B cell (primary cell): Measurements from ENCODE around the gene NCBP3. TPM values are rescaled to one million over a fixed set of nuclear protein-coding genes. Genes with fewer than 3 reads are reported as not detected.

Experiments used
- ATAC-seq: fragments of 200-7000 bp; cut with Tn5 transposase; one replicate; pipeline ENCODE4 v1.10.0; 2021; ENCODE audit warnings: low read depth, mild to moderate bottlenecking, moderate number of reproducible peaks, moderate library complexity
- CTCF ChIA-PET: fragments of 350-600 bp; sonication (Branson Sonifier 250); formaldehyde crosslinking; loops from one replicate; lab custom pipeline; 2021; ENCODE audit warnings: antibody characterized with exemption, inconsistent platforms; lab: Charles Lee
- POLR2A ChIA-PET: fragments of 350-600 bp; sonication (Branson Sonifier 250); formaldehyde crosslinking; loops from one replicate; lab custom pipeline; 2021; ENCODE audit warnings: antibody characterized with exemption; lab: Charles Lee
- DNase-seq: peaks from one replicate; pipeline ENCODE4 v3.0.0; 2013
- H2AFZ ChIP-seq: 2 replicates; pipeline ENCODE4 v1.6.1; 2012; ENCODE audit warnings: mild to moderate bottlenecking, low read depth, low read length; ENCODE audit not compliant: insufficient read depth, poor library complexity, severe bottlenecking
- H3K27ac ChIP-seq, 2 donors: 1 replicate in 1 of 2; 2 replicates in 1 of 2; pipeline ENCODE4 v1.5.1; 2012 to 2013; ENCODE audit warnings: low read length in 2 of 2, mild to moderate bottlenecking in 2 of 2, moderate library complexity in 1 of 2
- H3K27me3 ChIP-seq, 4 experiments: fragments of 200-600 bp in 1 of 4; sonication (generic) in 1 of 4; replicated peaks in 1 of 4; 1 replicate in 2 of 4; 2 replicates in 2 of 4; pipeline versions ENCODE4 v1.6.1 to v1.7.0; 2013 to 2016; ENCODE audit warnings: low read length in 3 of 4, mild to moderate bottlenecking in 2 of 4, mixed read lengths in 1 of 4, moderate library complexity in 1 of 4; ENCODE audit not compliant: insufficient read depth in 4 of 4, control insufficient read depth in 3 of 4; ENCODE audit errors: control extremely low read depth in 1 of 4
- H3K36me3 ChIP-seq, 2 experiments: replicated peaks in 1 of 2; 1 replicate in 1 of 2; 2 replicates in 1 of 2; pipeline versions ENCODE4 v1.6.1 to v1.7.1; 2013; ENCODE audit warnings: low read length in 1 of 2; ENCODE audit not compliant: insufficient read depth in 2 of 2, control insufficient read depth in 1 of 2; ENCODE audit errors: control extremely low read depth in 1 of 2, extremely low read depth in 1 of 2
- H3K4me1 ChIP-seq, 2 donors: fragments of 200-600 bp in 1 of 2; sonication (generic) in 1 of 2; 1 replicate in 1 of 2; 2 replicates in 1 of 2; pipeline versions ENCODE4 v1.5.1 to v1.6.1; 2013 to 2017; ENCODE audit warnings: low read length in 2 of 2; ENCODE audit not compliant: control insufficient read depth in 2 of 2, insufficient read depth in 2 of 2
- H3K4me2 ChIP-seq: replicated peaks from 2 replicates; pipeline ENCODE3; 2012; ENCODE audit warnings: mild to moderate bottlenecking, low read depth, low read length; ENCODE audit not compliant: poor library complexity, severe bottlenecking
- H3K4me3 ChIP-seq, 5 experiments: fragments of 200-600 bp in 1 of 5; sonication (generic) in 1 of 5; 1 replicate in 3 of 5; 2 replicates in 2 of 5; pipeline versions ENCODE4 v1.5.1 to v1.7.0; 2011 to 2016; ENCODE audit warnings: low read length in 4 of 5, mild to moderate bottlenecking in 4 of 5, low read depth in 2 of 5, control low read depth in 1 of 5, moderate library complexity in 1 of 5; ENCODE audit not compliant: insufficient read depth in 1 of 5; ENCODE audit errors: control extremely low read depth in 1 of 5, extremely low read depth in 1 of 5
- H3K79me2 ChIP-seq: fragments of 200-600 bp; sonication (generic); one replicate; pipeline ENCODE4 v1.6.0; 2016; ENCODE audit warnings: low read length; ENCODE audit not compliant: control insufficient read depth, insufficient read depth
- H3K9ac ChIP-seq: fragments of 200-600 bp; sonication (generic); 2 replicates; pipeline ENCODE4 v1.6.1; 2017; ENCODE audit warnings: mild to moderate bottlenecking, low read length, moderate library complexity
- H3K9me3 ChIP-seq, 3 donors: one replicate each; pipeline versions ENCODE4 v1.6.1 to v1.7.1; 2013; ENCODE audit warnings: low read length in 2 of 3; ENCODE audit not compliant: control insufficient read depth in 2 of 3, insufficient read depth in 1 of 3; ENCODE audit errors: control extremely low read depth in 1 of 3
- H4K20me1 ChIP-seq: 2 replicates; pipeline ENCODE4 v1.6.0; 2012; ENCODE audit warnings: mild to moderate bottlenecking, low read length; ENCODE audit not compliant: insufficient read depth, control insufficient read depth, poor library complexity, severe bottlenecking
- H3K27ac Mint-ChIP-seq: one replicate; pipeline ENCODE4 v1.8.0; 2021; ENCODE audit warnings: mixed read lengths
- H3K27me3 Mint-ChIP-seq: one replicate; pipeline ENCODE4 v1.8.0; 2021; ENCODE audit warnings: mixed read lengths
- H3K4me1 Mint-ChIP-seq: one replicate; pipeline ENCODE4 v1.8.0; 2021; ENCODE audit warnings: mixed read lengths
- H3K4me3 Mint-ChIP-seq: one replicate; pipeline ENCODE4 v1.8.0; 2021; ENCODE audit warnings: mixed read lengths
- H3K9me3 Mint-ChIP-seq: one replicate; pipeline ENCODE4 v1.8.0; 2022; ENCODE audit warnings: mixed read lengths; ENCODE audit not compliant: insufficient read depth
- CTCF ChIP-seq: fragments of 200-600 bp; IDR thresholded peaks from one replicate; pipeline ENCODE4 v1.8.0; 2022; ENCODE audit warnings: antibody characterized with exemption, mild to moderate bottlenecking
- EZH2 ChIP-seq: IDR thresholded peaks from 2 replicates; pipeline ENCODE4 v1.6.1; 2012; ENCODE audit warnings: borderline replicate concordance, low read depth, mild to moderate bottlenecking, moderate library complexity, low read length; ENCODE audit not compliant: insufficient read depth, poor library complexity, severe bottlenecking
- WGBS: methylation state at CpG from one replicate; pipeline ENCODE4 v1.1.5; 2013; ENCODE audit warnings: missing lambda C conversion rate; ENCODE audit not compliant: insufficient coverage; 5-methylcytosine and 5-hydroxymethylcytosine counted together
- intact Hi-C: fragments of 100-400 bp; cut with micrococcal nuclease; formaldehyde crosslinking; loops from one replicate; pipeline ENCODE4 v1.10.0; 2022
- polyA plus RNA-seq: library from polyadenylated mRNA; depleted of rRNA; stranded (reverse); fragments of >200 nt; gene quantifications from 2 replicates; pipeline ENCODE4 v1.2.3, GENCODE V29; 2012
- total RNA-seq, 2 donors: library from RNA; stranded (reverse); fragments of 120-200 nt in 1 of 2; gene quantifications; 1 replicate in 1 of 2; 2 replicates in 1 of 2; pipeline versions ENCODE4 v1.2.3 to v1.2.4, GENCODE V29; 2013 to 2022

NCBP3 gene
- total and polyA plus RNA-seq, 2 donors (not counting 1 experiment from before 2014, with no cell fraction given), result 11.1 to 71.7 TPM

- Mint-ChIP-seq H3K4me3 (peak overlapping the region; percentile 42), H3K4me1 (peaks cover 5% of the 10 kb centered on the region), H3K9me3 (no peaks in the 10 kb centered on the region), H3K27me3 (no peaks in the 10 kb centered on the region), H3K27ac (no peak overlapping the region)
- Histone ChIP-seq H4K20me1 (no peaks in the 10 kb centered on the region), H2AFZ (peak overlapping the region; percentile 83), H3K4me1 (peaks cover 6 to 9% of the 10 kb centered on the region in 2 donors), H3K9ac (no peak overlapping the region), H3K79me2 (no peaks in the 10 kb centered on the region), H3K4me3 (no peak overlapping the region), H3K27me3 (no peaks in the 10 kb centered on the region), H3K27ac (peak overlapping the region in 1 of 2 donors; percentile 92), H3K36me3 (peaks cover 0 to 7% of the 10 kb centered on the region in 2 experiments), H3K4me2 (peak overlapping the region; percentile 78), H3K9me3 (no peaks in the 10 kb centered on the region)
- TF ChIP-seq EZH2 (no peak), CTCF (no peak)
- intact Hi-C loops, result no loop called here
- ChIA-PET CTCF (interaction anchor here (1.2 kb wide), 1 partner anchor 25 kb away, joined by 4 read pairs; the partner anchor contains the start of gene NCBP3), POLR2A (interaction anchor here (0.7 kb wide), 1 partner anchor 9 kb away, joined by 3 read pairs; no protein-coding TSS in a partner anchor)
- DNase-seq (no peak), ATAC-seq (no peak)
- WGBS, result 63% methylated on average over 9 of the region's 11 CpGs
Measured at GRCh38 chr17:3870871-3871306, 24.8 kb upstream of the NCBP3 start.

GRCh38 chr17:3867606-3868005, 21.6 kb upstream of the NCBP3 start:
- H3K27ac Mint-ChIP-seq, result no peak overlapping the region
- 93% methylated on average over 11 of the region's 11 CpGs for WGBS
- CTCF ChIA-PET, result interaction anchor here (1.9 to 6.9 kb wide), 2 partner anchors 45 to 136 kb away, joined by 4 to 53 read pairs; no protein-coding TSS in a partner anchor
- H3K9ac ChIP-seq, result no peak overlapping the region
- H3K4me3 Mint-ChIP-seq, result no peak overlapping the region
- no peaks in the 10 kb centered on the region for H4K20me1 ChIP-seq
- H3K27me3 Mint-ChIP-seq, result no peaks in the 10 kb centered on the region
- no peaks in the 10 kb centered on the region for H3K27me3 ChIP-seq
- H3K27ac ChIP-seq, result no peak overlapping the region
- H3K79me2 ChIP-seq, result no peaks in the 10 kb centered on the region
- H3K4me1 ChIP-seq, result peaks cover 6 to 9% of the 10 kb centered on the region in 2 donors
- H2AFZ ChIP-seq, result no peak overlapping the region
- DNase-seq (no peak), ATAC-seq (no peak)
- H3K4me2 ChIP-seq, result no peak overlapping the region
- POLR2A ChIA-PET, result no interaction called here
- no peaks in the 10 kb centered on the region for H3K9me3 ChIP-seq
- TF ChIP-seq EZH2, result no peak
- peaks cover 5% of the 10 kb centered on the region for H3K4me1 Mint-ChIP-seq
- no peaks in the 10 kb centered on the region for H3K9me3 Mint-ChIP-seq
- intact Hi-C loops, result no loop called here
- H3K36me3 ChIP-seq, result peaks cover 0 to 2% of the 10 kb centered on the region in 2 experiments
- no peak overlapping the region for H3K4me3 ChIP-seq
